Coronary artery (tissue), 2 donors: ENCODE measurements around the gene PSMB11.
A peak's percentile ranks its signal among the peaks of the same experiment; 100 is the strongest.

Source experiments
- DNase-seq: peaks from one replicate; pipeline ENCODE4 v3.0.0-alpha.2; 2017; ENCODE audit warnings: low spot score
- H3K27ac ChIP-seq, 2 donors: fragments of 200-600 bp; sonication (generic); one replicate each; pipeline ENCODE4 v1.5.1; 2016 to 2019
- H3K4me3 ChIP-seq: fragments of 200-600 bp; sonication (generic); 2 replicates; pipeline ENCODE4 v1.5.1; 2016; ENCODE audit warnings: mild to moderate bottlenecking, moderate library complexity
- CTCF ChIP-seq: fragments of 200-600 bp; sonication (generic); IDR thresholded peaks from one replicate; pipeline ENCODE4 v1.5.1; 2019; ENCODE audit warnings: antibody characterized with exemption

Gene PSMB11

GRCh38 chr14:23024612-23025075, 17.4 kb upstream of the PSMB11 start:
- H3K27ac ChIP-seq: no peak overlapping the region
- H3K4me3 ChIP-seq: no peak overlapping the region
- no peak for TF ChIP-seq CTCF
- no peak for DNase-seq

GRCh38 chr14:23025151-23025814, 16.7 kb upstream of the PSMB11 start:
- Histone ChIP-seq H3K4me3 (no peak overlapping the region), H3K27ac (no peak overlapping the region)
- TF ChIP-seq CTCF: no peak
- DNase-seq: no peak

GRCh38 chr14:23028799-23029198, 13.2 kb upstream of the PSMB11 start:
- no peak for TF ChIP-seq CTCF
- H3K27ac ChIP-seq: no peak overlapping the region
- no peak for DNase-seq
- H3K4me3 ChIP-seq: no peak overlapping the region

GRCh38 chr14:23030936-23031335, 11.1 kb upstream of the PSMB11 start:
- Histone ChIP-seq H3K4me3 (no peak overlapping the region), H3K27ac (no peak overlapping the region)
- no peak for TF ChIP-seq CTCF
- no peak for DNase-seq

GRCh38 chr14:23033251-23033727, 8.7 kb upstream of the PSMB11 start:
- no peak for TF ChIP-seq CTCF
- Histone ChIP-seq H3K4me3 (peak overlapping the region; percentile 77), H3K27ac (no peak overlapping the region)
- no peak for DNase-seq

- Histone ChIP-seq H3K27ac (peak overlapping the region; percentile 87 to 96), H3K4me3 (peak overlapping the region; percentile 77)
- TF ChIP-seq CTCF: no peak
- no peak for DNase-seq
Measured at GRCh38 chr14:23033801-23034497, 8.1 kb upstream of the PSMB11 start.
